ENCODE measurements around the gene ITPK1.

Gene ITPK1

DNA sequence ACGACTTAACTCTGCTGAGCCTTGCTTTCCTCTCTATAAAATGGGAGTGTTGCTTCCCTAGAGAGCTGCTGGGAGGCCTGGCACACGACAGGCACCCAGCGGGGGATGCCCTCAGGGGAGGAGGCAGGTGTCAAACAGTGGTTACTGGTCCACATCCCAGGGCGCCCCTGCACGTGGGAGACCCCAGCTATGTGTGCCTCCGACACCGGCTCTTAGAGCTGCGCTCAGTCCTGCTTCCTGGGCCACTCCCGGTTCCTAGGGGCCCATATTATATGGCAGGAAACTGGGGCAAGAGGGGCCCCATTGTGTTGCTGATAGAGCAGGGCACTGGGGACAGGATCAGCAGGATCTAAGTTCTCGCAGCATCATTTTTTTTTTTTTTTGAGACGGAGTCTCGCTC lies 145.5 kb downstream of the ITPK1 start:
- DNase-seq (ENCODE audit: low read depth, low spot score): no peak

DNA sequence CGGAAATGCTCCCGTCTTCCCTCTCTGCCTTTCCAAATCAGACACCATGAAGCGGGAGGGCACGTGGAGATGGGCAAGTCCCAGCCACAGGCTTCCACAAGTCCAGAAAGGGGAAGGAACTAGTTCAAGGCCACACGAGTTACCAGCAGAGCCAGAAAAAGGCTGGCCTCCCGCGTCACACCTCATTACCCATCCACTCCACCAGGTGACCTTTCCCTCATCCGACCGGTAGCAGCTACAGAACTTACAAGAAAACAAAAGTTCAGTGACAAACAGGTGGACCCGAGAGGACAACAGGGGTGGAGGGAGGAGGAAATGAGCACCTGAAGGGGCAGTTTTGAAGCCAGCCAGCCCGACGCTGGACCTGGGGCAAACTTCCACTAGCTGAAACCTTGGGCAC lies 145.9 kb downstream of the ITPK1 start:
- DNase-seq (ENCODE audit: low read depth, low spot score): no peak

DNA sequence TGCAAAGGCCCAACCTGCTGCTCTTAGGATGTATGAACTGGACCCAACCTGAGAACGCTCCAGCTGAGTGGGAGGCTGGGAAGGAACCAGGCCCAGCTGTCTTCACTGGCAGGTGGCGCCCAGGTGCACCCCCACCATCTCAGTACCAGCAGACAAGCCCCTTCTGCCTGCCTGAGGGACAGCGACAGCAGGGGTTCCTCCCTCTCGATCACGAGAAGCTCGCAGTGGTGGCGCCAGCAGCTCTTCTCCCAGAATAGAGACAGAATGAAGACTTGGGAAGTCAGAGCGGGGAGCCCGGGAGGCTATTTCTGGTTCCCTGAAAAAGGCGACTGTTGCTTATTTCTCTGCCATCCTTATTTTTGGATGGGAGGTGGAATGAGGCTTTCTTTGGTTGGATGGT lies 146.3 kb downstream of the ITPK1 start:
- DNase-seq (ENCODE audit: low read depth, low spot score): no peak

DNA sequence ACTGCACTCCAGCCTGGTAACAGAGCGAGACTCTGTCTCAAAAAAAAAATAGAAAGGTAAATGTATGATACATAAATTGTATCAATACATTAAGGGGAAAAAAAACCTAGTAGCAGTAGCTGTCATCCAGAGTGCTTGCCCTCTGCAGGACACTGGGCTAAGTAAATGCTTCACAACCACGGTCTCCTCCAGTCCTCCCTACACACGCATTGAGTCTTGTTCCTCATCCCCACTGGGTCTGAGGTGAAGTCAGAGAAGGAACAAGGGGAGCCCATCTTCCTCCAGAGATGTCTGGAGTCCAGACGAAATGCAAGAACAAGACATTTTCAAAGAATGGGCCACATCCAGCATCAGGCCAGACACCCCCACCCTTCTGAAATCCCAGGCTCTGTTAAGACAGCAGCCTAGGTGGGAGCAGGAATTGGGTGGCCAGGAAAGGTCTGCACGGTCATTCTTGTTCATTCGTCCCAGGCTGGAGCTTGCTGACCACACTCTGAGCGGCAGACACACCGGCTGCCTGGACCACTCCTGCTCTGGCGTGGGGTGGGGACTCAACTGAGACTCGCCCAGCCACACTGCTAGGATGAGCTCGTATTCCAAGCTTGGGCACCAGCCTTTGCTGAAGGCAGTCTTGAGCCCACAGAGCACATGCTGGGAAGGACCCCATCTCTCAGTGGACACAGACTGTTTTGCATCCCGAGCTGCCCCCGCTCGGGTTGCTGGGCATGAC lies 147.3 kb downstream of the ITPK1 start:
- no peak for DNase-seq (ENCODE audit: low read depth, low spot score)

DNA sequence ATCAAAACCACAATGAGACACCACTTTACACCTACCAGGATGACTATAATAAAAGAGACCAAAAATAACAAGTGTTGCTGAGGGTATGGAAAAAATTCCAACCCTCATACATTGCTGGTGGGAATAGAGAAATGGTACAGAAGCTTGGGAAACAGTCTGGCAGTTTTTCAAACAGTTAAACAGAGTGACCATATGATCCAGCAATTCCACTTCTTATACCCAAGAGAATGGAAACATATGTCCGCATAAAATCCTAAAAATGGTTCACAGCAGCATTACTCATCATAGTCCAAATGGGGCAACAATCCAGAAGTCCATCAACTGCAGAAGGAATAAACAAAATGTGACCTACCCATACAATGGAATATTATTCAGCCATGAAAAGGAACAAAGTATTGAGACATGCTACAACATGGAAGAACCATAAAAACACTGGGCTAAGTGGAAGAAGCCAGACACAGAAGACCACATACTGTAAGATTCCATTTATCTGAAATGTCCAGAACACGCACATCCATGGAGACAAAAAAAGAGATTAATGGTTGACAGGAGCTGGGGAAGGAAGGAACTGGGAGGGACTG lies 148.3 kb downstream of the ITPK1 start:
- no peak for DNase-seq (ENCODE audit: low read depth, low spot score)

DNA sequence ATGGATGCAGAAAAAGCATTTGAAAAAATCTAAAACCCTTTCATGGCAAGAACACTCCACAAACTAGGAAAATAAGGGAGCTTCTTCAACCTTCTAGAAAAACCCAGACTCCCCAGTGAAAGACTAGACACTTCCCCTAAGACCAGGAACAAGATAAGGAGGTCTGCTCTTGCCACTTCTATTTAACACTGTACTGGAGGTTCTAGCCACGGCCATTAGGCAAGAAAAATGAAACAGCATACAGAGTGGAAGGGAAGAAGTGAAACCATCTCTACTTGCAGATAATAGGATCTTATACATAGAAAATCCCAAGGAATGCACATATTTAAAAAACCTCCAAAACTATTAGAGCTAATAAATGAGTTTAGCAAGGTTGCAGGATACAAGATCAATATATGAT lies 150.4 kb downstream of the ITPK1 start:
- no peak for DNase-seq (ENCODE audit: low read depth, low spot score)

DNA sequence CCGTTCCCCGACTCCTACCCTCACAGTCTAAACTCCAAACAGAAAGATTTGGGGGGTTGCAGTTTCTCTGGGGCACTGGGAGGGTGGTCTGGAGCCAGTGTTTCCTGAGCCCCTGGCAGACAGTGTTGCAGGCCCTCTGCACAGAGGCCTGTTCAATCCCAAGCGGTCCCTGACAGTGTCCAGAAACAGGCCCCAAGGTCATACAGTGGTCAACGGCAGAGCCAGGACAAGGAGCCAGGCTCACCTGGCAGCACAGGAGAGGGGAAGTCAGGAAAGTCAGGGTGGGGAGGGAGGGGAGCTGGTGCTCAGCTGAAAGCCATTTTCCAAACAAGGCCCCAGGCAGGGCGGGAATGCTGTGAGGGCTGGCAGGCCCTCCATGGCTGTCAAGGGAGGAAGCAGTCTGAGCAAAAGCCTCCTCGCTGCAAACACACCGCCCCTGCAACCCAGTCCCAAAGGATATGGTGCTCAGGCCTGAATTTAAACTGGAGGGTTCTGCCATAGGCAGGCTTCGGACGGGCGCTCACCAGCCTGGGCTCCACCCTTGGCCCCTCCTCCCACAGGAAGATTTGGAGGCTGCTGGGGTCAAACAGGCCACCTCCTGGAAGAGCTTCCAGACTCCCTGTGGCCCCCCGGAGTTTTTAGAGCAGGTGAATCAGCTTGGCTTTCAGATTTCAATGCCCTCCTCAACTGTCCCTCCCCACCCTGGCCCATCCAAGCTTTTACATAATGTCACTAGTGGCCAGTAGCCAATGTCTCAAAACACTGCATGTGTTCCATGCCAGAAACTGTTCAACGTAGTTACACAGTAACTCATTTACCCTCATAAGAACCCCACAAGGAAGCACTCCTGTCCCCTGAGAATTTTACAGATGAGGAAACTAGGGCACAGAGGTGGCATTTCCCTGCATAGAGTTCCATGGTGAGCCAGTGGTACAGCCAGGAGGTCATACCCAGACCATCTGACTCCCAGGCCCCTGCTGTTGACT lies 151.3 kb downstream of the ITPK1 start:
- DNase-seq (ENCODE audit: low read depth, low spot score): no peak

DNA sequence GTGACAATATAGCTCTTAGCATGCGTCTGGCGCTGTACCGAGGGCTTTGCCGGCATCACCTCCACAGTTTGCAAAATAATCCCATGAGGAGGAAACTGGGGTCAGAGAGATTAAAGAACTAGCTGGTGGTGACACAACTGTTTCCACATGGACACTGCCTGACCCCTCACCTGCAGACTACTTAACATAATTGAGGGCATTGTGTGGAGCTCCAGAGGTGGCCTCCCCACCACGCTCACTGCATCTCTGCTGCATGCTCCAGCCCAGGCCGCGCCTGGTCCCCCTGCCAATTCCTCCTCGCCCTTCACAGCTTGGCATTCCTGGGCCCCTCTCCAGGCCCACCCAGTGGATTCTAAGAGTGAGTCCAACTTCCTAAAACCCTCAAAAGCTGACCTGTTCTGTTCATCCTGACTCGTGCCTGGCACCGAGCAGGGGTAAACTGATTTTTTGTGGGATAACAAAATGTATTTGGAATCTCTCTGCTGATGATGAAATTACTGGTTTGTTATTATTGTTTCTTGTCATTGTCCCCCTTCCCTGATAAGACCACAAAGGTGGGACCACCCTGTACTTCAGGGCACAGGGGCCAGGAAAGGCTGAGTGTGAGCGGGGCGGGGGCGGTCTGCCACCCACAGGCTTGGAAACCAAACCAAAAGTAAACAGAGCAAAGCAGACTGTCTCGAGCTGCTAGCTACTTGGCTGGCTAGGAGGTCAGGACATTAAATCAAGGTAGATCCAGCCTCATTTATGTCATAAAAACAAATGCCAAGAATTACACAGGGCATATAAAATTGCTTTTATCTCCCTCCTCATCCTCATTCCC lies 152.2 kb downstream of the ITPK1 start:
- no peak for DNase-seq (ENCODE audit: low read depth, low spot score)

DNA sequence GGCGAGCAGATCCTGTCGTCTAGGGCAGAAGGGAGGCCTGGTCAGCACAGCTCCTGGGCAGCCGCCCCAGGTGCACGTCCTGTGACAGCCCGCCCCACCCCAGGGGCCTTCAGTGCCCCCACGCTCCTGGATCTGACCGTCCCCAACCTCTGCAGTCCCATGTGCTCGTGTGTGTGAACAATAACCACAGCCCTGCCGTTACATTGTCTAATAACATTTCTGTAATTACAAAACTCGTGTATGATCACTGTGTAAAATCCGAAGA lies 153.0 kb downstream of the ITPK1 start:
- no peak for DNase-seq (ENCODE audit: low read depth, low spot score)

DNA sequence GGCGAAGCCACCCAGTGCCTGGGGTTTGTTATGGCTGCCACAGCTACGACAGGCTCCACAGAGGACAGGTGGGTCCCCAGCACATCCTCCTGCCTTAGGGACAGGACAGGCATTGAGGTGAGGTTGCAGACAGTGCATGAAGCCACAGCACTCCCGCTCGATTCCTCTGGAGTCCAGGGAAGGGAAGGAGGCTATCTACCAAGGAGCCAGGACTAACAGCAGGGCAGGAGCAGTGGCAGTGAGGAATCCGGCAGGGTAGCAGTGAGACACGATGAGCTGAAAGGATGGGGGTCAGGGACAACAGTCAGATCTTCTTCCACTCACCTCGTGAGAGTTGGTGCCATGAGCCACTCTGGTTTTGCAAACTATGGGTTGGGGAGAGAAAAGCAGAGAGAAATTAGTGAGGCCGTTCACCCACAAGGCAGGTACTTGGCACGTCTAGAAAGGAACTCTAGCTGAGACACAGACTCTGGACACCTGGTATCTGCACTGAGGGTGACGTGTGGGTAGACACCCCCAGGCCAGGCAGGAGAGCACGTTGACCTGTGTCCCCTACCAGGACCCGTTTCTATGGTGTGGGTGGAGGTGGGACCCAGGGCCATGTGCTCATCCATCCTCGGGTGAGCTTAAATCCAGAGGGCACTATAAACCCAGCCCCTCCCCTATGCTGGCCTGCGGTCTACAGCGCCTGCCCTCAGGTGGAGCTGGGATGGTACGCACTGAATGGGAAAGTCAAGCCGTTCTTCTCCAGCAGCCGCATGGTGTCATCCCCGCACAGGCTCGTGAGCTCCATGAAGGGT lies 153.5 kb downstream of the ITPK1 start:
- no peak for DNase-seq (ENCODE audit: low read depth, low spot score)

DNA sequence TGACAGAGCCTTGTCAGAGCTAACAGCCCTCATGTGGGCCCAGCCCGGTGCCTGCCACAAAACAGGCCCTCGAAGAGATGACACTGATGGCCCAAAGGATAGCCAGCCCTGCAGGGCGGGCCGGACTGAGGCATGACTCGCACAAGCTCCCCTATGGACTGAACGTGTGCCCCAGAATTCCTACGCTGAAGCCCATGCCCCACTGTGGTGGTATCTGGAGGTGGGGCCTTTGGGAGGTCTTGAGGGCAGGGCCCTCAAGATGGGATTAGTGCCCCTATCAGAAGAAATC lies 154.2 kb downstream of the ITPK1 start:
- DNase-seq (ENCODE audit: low read depth, low spot score): no peak

DNA sequence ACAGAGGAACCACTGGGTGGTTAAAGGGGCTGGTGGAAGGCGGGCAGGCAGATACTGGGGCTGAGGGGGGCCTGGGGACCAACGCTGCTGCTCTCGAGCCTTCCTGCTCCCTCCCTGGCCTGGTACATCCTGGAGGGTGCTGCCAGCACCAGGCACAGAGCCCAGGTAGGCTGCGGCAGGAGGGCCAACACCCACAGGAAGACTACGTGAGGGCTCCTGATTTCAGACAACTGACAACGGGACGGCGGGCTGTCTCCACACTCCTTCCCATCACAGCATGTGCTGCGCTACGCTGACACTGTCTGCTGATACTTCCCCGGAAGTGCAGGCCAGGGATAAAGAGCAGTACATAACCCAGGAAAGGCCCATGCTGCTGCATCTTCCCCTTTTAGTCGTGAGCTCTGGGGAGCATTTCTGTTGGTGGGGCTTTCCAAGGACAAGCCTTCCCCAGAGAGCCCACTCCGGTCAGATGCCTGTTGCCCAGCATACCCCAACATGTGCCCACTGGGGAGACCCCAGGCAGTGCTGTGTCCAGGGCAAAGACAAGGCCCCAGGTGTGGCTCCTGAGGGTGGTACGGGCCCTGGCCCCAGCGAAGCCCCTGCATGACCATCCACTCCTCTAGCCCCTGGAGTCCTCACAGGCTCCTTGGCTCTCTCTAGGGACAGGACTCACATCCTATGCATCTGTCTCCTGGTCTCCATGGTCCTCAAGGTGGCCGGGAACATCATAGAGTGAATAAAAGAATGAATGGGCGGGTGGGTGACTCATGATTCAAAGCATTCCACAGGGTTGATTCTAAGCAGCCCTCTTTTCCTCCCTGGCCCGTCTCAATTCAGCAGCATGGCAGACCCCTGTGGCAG lies 154.8 kb downstream of the ITPK1 start:
- DNase-seq (ENCODE audit: low read depth, low spot score): no peak

DNA sequence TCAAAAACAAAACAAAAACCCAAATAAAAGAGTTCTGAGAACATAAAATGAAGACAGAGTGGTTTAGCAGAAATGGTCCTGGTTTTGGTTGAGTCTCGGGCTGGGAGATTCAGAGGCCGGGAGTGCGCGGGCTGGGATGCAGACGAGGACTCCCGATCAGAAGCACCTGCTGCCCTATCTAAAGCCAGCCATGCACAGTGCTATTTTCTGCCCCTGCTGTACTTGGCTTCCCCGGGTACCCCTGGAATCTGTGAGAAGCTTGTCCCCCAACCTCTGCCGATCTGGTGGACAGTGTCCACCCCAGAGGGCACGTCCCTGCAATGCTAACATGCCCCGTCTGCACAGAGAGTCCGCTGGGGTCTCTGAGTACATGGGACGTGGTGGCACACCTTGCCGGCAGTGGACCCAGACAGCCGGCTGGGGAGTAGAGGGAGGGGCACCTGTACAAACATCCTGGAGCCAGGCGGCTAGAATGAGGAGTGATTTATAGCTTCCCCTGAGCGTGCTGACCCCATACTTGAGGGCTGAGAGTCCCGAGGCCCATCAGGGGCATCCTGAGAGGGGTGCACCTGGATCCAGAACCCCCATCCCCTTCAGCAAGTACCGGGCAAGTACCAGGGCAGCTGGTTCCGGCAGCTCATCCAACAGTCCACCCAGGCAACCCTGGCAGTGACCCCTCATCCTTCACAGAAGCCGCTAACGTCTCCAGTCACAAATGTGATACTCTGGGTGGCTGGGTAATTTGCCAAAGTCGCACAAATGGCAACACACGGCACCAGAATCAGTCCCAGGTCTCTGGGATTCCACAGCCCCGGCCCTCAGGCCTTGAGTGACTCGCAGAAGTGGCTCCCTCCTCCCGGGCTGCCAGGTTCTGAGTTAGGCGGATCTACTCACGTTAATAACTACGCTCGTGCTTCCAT lies 155.7 kb downstream of the ITPK1 start:
- DNase-seq (ENCODE audit: low read depth, low spot score): no peak

DNA sequence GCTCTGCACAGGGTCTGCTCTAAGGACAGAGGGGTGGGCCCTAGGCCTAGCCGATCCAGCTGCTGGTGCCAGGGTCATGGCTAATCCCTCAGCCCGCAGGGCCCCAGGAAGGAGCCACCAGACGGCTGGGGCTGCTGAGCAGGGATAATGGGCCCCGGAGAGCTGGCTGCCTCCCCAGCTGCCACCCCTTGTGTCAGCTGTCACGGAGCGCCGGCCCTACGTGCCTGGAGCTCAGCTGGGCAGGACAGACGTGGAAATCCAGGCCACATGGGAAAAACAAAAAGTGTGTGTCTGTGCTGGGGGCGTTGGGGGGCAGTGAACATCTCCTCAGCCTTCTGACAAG lies 156.6 kb downstream of the ITPK1 start:
- no peak for DNase-seq (ENCODE audit: low read depth, low spot score)

DNA sequence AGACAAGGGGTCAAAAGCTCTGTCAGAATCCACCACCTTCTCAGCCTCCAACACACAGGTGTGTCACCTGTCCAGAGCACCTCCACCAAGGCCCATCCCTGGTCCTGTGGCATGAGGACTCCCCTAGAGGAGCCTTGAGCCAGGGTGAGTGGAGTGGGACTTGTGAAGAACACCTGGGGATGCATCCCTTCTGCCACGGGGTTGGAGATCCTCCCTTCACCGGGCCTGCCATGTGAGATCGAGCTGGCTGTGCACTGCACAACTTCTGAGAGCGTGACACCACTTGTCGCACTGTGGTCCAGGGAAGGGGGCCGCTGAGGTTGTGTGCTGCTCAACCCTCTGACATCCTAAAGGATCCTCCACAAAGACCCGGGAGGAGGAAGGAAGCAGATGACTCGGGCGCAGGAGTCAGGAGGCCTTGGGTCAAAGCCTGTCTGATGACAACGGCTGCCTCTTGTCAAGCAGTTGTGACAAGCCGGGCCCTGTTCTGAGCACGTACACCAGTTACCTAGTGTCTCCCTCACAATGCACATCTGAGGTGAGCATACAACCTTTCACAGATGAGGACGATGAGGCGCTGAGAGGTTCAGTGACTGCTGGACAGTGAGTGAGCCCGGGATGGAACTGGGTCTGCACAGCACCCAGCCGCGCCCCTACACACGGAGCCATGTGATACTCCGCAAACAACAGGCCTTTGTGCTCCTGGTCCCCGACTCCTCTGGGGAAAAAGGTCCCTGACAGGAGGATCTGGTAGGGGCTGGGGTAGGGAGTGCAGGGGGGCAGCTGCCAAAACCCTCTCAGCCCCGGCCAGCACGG lies 157.1 kb downstream of the ITPK1 start:
- no peak for DNase-seq (ENCODE audit: low read depth, low spot score)

DNA sequence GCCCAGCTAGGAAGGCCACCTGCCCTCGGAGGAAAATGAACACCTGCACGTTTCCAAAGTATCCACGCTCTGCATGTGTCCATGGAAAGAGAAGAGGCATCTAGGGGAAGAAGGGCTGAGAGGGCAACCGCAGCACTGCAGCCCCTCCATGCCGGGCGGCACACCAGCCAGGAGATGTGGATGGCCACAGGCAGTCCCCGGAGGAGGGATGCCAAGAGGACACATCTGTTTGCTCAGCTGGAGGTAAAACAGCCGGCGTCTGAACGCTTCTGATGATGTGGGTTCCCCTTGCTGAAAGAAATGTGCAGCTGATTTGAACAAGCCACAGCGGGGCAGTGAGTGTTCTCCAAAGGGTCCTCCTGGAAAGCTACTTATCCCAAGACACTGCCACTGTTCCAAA lies 158.8 kb downstream of the ITPK1 start:
- DNase-seq (ENCODE audit: low read depth, low spot score): no peak

DNA sequence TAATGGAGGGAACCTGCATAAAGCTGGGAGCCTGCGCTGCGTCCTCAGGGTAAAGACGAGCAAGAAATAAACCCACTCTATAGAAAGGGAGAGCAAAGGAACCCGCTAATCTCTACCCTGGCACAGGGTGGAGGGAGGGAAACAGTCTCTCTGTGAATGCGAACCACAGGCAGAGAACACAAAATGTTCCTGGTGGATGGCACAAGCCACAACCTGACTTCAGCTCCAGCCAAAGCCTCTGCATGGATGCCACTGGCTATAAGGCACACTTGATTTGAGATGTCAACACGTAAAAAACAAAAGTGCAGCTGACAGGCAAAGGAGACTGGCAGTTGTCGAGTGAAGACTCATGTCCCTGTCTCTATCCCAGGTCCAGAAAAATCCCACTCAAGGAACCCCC lies 160.3 kb downstream of the ITPK1 start:
- no peak for DNase-seq (ENCODE audit: low read depth, low spot score)

DNA sequence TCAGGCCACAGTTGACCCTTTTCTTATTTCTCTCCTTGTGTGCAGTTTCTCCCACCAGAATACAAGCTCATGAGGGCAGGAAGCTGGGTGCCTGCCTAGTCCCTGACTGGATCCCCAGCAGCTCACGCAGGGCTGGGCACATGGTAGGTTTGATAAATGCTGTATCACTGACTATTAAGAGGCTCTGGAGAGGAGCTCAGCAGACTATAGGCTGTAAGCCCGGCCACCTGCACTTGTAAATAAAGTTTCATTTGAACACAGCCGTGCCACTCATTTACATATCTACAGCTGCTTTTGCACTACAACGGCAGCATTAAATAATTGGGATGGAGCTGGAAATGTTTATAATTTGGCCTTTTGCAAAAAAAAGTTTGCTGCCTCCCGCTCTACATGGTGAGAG lies 160.8 kb downstream of the ITPK1 start:
- DNase-seq (ENCODE audit: low read depth, low spot score): no peak

DNA sequence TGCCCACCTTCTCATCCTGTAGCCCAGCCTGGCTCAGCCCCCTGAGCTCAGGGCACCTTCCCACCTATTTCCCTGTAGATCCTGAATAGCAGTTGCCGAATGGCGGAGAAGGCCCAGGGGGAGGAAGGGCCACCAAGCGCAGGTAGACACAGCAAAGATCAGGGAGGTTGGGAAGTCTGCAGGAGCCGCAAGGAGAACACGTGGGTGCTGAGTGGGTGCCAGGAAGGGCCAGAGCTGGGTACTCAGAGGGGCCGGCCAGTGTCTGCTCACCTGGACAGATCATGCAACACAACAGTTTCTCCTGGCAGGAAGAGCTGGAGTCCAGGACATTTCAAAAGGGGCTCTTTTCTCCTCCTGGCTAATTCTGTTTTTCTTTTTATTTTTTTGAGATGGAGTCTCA lies 162.2 kb downstream of the ITPK1 start:
- DNase-seq (ENCODE audit: low read depth, low spot score): no peak
